ENCODE measurements around the gene PTPRM.

The PTPRM gene

GRCh38 chr18:8088626-8089025 is 521.5 kb downstream of the PTPRM start:
- TF ChIP-seq, protein P1, sequence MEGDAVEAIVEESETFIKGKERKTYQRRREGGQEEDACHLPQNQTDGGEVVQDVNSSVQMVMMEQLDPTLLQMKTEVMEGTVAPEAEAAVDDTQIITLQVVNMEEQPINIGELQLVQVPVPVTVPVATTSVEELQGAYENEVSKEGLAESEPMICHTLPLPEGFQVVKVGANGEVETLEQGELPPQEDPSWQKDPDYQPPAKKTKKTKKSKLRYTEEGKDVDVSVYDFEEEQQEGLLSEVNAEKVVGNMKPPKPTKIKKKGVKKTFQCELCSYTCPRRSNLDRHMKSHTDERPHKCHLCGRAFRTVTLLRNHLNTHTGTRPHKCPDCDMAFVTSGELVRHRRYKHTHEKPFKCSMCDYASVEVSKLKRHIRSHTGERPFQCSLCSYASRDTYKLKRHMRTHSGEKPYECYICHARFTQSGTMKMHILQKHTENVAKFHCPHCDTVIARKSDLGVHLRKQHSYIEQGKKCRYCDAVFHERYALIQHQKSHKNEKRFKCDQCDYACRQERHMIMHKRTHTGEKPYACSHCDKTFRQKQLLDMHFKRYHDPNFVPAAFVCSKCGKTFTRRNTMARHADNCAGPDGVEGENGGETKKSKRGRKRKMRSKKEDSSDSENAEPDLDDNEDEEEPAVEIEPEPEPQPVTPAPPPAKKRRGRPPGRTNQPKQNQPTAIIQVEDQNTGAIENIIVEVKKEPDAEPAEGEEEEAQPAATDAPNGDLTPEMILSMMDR (conservative IDR thresholded peaks at IDR 0.05; ENCODE audit: low read depth) = no peak
- peak; percentile 17 for DNase-seq (ENCODE audit: low spot score)
- ChIA-PET POLR2A (ENCODE audit: low non-redundant PET) (no interaction called here), CTCF (interaction anchor here (0.7 kb wide), 1 partner anchor 189 kb away, joined by 3 read pairs; no protein-coding TSS in a partner anchor)
- no peak overlapping the region for H3K27ac ChIP-seq

- no peak overlapping the region for H3K27ac ChIP-seq
- CTCF ChIA-PET = no interaction called here
- POLR2A ChIA-PET (ENCODE audit: low non-redundant PET) = no interaction called here
- TF ChIP-seq, protein P1 (conservative IDR thresholded peaks at IDR 0.05; ENCODE audit: low read depth) = no peak
- DNase-seq (ENCODE audit: low spot score) = no peak
Measured at GRCh38 chr18:8091035-8091434, 523.9 kb downstream of the PTPRM start.

DNA sequence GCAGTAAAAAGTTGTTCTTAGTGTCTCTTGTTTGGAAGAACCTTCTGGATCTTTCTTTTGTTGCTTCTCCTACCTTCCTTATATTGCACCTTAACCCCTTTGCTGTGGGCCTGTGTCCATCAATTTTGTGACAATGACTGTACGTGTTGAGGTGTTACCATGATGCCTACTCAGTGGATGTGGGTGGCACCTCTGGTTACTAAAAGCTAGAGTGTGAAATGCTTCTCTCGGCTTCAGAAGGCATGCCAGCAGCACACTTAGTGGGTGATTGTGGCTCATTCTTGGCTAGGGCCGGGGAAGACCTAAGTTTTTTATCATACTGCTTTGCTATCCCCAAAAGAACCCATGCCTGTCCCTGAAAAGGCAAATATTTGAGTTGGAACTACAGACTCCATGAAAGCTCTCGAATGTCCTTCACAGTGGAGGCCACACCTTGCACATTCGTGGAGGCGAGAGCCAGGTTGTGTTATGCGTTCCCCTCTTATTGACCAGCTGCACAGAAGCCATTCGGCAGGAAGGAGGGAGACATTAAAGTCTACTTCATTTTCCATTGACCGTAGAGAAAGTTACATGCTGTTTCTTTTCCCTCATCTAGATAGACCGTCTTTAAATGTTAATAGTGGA is 528.9 kb downstream of the PTPRM start:
- DNase-seq (ENCODE audit: low spot score) = no peak
- no peak overlapping the region for H3K27ac ChIP-seq
- POLR2A ChIA-PET (ENCODE audit: low non-redundant PET) = no interaction called here
- TF ChIP-seq, protein P1 (conservative IDR thresholded peaks at IDR 0.05; ENCODE audit: low read depth) = no peak
- CTCF ChIA-PET = no interaction called here

DNA sequence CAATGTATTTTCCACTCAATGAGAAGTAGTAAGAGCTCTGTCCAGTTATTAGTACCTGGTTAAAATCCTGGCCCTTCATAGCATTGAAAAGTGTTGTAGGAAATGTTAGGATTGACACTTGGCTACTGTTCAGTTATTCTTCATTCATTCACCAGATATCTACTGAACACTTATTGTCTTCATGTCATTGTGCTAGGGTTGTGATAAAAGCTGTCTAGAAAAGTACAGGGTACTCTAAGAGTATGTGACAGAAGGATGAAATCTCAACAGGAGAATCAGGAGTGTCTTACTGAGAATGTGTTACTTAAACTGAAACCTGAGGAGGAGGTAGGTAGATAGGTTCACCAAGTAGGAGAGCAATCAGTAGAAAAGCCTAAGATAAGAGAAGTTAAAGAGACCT is 530.3 kb downstream of the PTPRM start:
- ChIA-PET CTCF (no interaction called here), POLR2A (ENCODE audit: low non-redundant PET) (no interaction called here)
- TF ChIP-seq, protein P1 (conservative IDR thresholded peaks at IDR 0.05; ENCODE audit: low read depth) = no peak
- H3K27ac ChIP-seq = no peak overlapping the region
- no peak for DNase-seq (ENCODE audit: low spot score)

DNA sequence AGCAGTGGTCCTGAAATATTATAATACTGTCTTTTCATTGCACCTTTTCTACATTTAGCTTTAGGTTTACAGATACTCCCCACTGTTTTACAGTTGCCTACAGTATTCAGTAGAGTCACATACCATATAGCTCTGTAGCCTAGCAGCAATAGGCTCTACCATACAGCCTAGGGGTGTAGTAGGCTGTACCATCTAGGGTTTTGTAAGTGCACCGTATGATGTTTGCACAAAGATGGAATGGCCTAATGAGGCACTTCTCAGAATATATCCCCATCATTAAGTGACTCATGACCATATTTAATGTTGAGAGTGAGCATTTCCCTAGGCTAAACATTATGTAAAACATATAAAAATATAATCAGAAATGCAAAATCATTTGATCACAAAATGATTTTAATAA is 530.8 kb downstream of the PTPRM start:
- H3K27ac ChIP-seq = no peak overlapping the region
- POLR2A ChIA-PET (ENCODE audit: low non-redundant PET) = no interaction called here
- no peak for DNase-seq (ENCODE audit: low spot score)
- TF ChIP-seq, protein P1 (conservative IDR thresholded peaks at IDR 0.05; ENCODE audit: low read depth) = no peak
- CTCF ChIA-PET = interaction anchor here (0.6 kb wide), 1 partner anchor 121 kb away, joined by 3 read pairs; no protein-coding TSS in a partner anchor

DNA sequence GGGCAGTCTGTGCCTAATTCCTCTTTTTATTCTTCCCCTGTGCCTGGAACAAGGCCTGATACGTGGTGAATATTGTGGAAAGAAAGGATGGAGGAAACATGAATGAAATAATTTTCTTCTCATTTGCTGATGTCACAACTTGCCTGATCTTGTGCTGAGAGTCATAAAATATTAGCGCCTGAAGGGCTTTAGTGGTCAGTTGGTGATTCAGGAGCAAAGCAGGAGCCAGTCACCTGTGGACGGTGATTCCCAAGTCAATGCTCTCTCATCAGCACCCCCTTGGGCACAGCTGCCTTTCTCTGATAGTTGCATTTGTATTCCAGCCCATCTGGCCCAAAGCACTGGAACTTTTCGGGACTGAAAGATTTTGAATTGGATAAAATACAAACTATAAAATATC is 539.5 kb downstream of the PTPRM start:
- POLR2A ChIA-PET (ENCODE audit: low non-redundant PET) = no interaction called here
- CTCF ChIA-PET = interaction anchor here (0.6 kb wide), 1 partner anchor 150 kb away, joined by 8 read pairs; no protein-coding TSS in a partner anchor
- DNase-seq (ENCODE audit: low spot score) = peak; percentile 65
- TF ChIP-seq, protein P1 (conservative IDR thresholded peaks at IDR 0.05; ENCODE audit: low read depth) = no peak
- H3K27ac ChIP-seq = no peak overlapping the region

All from RWPE1 (cell line).